C4-2B (cell line): ENCODE results near the gene RAD18.

Experiments used
- H3K27ac ChIP-seq: fragments of 450-650 bp; 2 replicates; pipeline ENCODE4 v1.5.1; 2017
- CTCF ChIP-seq: fragments of 450-650 bp; conservative IDR thresholded peaks from 2 replicates; pipeline ENCODE4 v1.5.1; 2017; ENCODE audit warnings: mild to moderate bottlenecking
- ZFX ChIP-seq: fragments of 450-650 bp; IDR thresholded peaks from 2 replicates; pipeline ENCODE4 v1.6.1; 2017

Gene RAD18

GRCh38 chr3:8842293-8842692 lies 121.0 kb downstream of the RAD18 start:
- TF ChIP-seq CTCF, result no peak
- TF ChIP-seq ZFX, result no peak
- no peak overlapping the region for H3K27ac ChIP-seq

GRCh38 chr3:8841472-8841871 lies 121.8 kb downstream of the RAD18 start:
- no peak overlapping the region for H3K27ac ChIP-seq
- no peak for TF ChIP-seq ZFX
- TF ChIP-seq CTCF, result no peak

- no peak overlapping the region for H3K27ac ChIP-seq
- no peak for TF ChIP-seq ZFX
- TF ChIP-seq CTCF, result no peak
These were observed 122.7 kb downstream of the RAD18 start for GRCh38 chr3:8840556-8840955.

- H3K27ac ChIP-seq, result no peak overlapping the region
- TF ChIP-seq CTCF, result no peak
- no peak for TF ChIP-seq ZFX
These were observed 123.5 kb downstream of the RAD18 start for GRCh38 chr3:8839607-8840325.

DNA sequence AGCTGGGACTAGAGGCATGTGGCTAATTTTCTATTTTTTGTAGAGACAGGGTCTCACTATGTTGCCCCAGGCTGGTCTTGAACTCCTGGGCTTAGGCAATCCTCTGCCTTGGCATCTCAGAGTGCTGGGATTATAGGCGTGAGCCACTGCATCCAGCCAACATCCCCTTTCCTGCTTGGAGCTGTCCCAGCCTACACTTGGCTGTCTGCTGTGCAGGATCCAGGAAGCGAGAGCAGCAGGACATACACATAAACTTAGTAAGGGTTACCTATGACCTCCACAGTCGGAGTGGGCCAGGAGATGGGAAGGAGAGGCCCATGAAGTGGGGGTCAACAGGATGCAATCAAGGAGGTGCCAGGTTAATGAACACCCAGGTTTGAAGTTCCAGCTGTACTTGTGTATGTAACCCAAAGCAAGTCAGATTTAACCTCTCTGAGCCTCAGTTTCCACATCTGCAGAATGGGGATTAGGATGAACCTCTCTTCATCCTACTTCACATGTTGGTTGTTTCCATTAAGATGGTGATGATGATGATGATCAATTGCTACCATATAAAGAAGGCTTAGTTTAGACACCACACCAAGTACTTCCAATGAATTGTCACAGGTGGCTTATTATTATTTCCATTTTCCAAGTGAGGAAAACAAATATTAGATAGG lies 124.4 kb downstream of the RAD18 start:
- TF ChIP-seq ZFX, result no peak
- TF ChIP-seq CTCF, result no peak

DNA sequence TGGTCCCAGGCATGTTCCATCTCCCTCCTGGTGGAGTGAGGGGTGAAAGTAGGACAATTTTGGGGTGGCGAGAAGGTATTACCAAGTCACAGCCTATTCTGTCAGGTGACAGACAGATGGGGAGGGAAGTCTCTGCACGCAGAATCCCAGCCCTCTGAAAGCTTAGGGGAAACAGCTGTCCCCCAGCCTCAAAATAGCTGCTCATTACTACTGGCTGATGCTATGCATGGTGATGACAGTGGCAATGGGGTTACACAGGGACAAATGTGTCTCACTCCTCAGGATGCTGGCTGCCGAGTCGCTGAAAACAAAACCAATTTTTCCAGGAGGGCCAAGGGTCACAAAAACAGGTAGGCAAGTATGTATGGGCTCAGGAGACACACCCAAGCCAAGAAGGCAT lies 125.0 kb downstream of the RAD18 start:
- TF ChIP-seq ZFX (no peak), CTCF (no peak)
- no peak overlapping the region for H3K27ac ChIP-seq

More for the DNA sequence above, 124.4 kb downstream of the RAD18 start:
- no peak overlapping the region for H3K27ac ChIP-seq

- no peak overlapping the region for H3K27ac ChIP-seq
- TF ChIP-seq ZFX (no peak), CTCF (no peak)
These were observed 126.1 kb downstream of the RAD18 start for GRCh38 chr3:8837162-8837561.
